ENCODE measurements around the gene OTOS. TPM values are rescaled to one million over a fixed set of nuclear protein-coding genes. Genes with fewer than 3 reads are reported as not detected.

OTOS gene
- total RNA-seq, 1 donor from 2014 or later = not detected

DNA sequence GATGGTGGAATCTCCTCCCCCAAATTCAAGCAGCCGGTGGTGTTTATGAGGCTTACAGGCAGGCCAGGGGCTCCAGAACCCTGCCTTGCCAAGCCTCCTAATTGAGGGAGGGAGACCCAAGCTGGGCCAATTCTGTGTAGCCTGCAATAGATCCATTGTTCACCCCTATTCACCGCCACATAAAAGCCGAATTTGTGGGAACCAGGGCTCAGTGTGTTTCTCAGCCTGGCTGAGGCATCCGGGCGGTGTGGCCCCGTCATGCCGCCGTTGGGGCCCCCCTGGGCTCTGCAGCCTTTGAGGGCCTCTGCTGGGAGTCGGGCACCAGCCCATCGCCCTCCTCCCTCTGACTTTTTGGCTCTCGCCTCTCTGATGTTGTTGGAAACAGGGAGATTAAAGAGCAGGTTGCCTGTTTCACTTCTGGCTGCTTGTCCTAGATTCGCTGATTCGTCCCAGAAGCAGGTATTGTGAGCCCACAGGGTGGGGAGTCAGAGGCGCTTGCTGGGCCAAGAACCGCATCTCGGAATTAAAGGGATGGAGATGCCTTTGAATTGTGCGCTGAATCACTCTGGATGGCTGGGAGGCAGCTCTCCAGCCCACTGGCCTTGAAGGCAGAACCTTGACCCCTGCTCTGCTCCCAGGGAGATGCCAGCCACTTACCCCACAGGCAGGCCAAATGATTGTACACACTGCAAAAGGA is 14.7 kb upstream of the OTOS start:
- Histone ChIP-seq H3K4me3 (ENCODE audit: low read depth, low read length) (no peak overlapping the region), H3K27me3 (ENCODE audit: control insufficient read depth, insufficient read depth, low read length) (peaks cover 5% of the 10 kb centered on the region), H3K36me3 (ENCODE audit: control insufficient read depth, insufficient read depth, low read length) (no peaks in the 10 kb centered on the region)
- no peak for DNase-seq (ENCODE audit: low read depth)
- TF ChIP-seq, protein P1, sequence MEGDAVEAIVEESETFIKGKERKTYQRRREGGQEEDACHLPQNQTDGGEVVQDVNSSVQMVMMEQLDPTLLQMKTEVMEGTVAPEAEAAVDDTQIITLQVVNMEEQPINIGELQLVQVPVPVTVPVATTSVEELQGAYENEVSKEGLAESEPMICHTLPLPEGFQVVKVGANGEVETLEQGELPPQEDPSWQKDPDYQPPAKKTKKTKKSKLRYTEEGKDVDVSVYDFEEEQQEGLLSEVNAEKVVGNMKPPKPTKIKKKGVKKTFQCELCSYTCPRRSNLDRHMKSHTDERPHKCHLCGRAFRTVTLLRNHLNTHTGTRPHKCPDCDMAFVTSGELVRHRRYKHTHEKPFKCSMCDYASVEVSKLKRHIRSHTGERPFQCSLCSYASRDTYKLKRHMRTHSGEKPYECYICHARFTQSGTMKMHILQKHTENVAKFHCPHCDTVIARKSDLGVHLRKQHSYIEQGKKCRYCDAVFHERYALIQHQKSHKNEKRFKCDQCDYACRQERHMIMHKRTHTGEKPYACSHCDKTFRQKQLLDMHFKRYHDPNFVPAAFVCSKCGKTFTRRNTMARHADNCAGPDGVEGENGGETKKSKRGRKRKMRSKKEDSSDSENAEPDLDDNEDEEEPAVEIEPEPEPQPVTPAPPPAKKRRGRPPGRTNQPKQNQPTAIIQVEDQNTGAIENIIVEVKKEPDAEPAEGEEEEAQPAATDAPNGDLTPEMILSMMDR (IDR thresholded peaks at IDR 0.05; ENCODE audit: insufficient read depth, low read length, poor library complexity, severe bottlenecking) = no peak

DNA sequence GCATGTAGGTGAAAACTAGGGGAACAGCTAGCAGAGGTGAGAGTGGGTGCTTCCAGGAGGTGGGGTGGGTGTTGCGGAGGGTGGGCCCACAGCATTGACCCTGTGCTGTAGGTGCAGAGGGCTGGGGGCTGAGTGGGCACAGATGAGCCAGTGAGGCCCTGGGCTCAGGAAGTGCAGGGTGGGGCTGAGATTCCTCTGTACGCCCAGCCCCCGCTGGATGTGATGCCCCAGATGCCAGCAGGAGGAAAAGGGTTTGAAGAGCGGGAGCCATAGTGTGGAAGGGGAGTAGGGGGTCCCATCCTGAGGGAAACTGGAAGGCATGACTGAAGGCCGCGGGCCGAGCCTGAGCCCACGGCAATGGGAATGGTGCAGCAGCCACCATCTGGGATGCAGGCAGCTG is 14.1 kb upstream of the OTOS start:
- peaks cover 5% of the 10 kb centered on the region for H3K27me3 ChIP-seq (ENCODE audit: control insufficient read depth, insufficient read depth, low read length)
- DNase-seq (ENCODE audit: low read depth) = no peak
- TF ChIP-seq, protein P1 (IDR thresholded peaks at IDR 0.05; ENCODE audit: insufficient read depth, low read length, poor library complexity, severe bottlenecking) = no peak
- H3K4me3 ChIP-seq (ENCODE audit: low read depth, low read length) = no peak overlapping the region
- no peaks in the 10 kb centered on the region for H3K36me3 ChIP-seq (ENCODE audit: control insufficient read depth, insufficient read depth, low read length)

DNA sequence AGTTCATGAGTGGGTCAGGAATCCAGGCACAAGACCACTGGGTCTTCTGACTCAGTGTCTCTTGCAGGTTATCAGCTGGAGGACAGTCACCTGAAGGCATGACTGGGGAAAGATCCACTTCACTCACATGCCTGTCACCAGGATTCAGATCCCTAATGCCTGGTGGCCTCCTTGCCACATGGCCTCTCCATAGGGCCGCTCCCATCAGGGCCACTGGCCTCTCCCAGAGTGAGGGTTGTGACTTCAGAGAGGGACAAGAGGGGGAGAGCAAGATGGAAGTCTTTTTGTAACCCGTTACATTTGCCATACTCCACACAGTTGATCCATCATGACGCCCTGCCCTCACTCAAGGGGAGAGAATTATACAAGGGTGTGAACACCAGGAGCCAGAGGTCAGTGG is 13.0 kb upstream of the OTOS start:
- TF ChIP-seq, protein P1 (IDR thresholded peaks at IDR 0.05; ENCODE audit: insufficient read depth, low read length, poor library complexity, severe bottlenecking) = no peak
- Histone ChIP-seq H3K4me3 (ENCODE audit: low read depth, low read length) (no peak overlapping the region), H3K27me3 (ENCODE audit: control insufficient read depth, insufficient read depth, low read length) (peaks cover 5% of the 10 kb centered on the region), H3K36me3 (ENCODE audit: control insufficient read depth, insufficient read depth, low read length) (no peaks in the 10 kb centered on the region)
- DNase-seq (ENCODE audit: low read depth) = no peak

DNA sequence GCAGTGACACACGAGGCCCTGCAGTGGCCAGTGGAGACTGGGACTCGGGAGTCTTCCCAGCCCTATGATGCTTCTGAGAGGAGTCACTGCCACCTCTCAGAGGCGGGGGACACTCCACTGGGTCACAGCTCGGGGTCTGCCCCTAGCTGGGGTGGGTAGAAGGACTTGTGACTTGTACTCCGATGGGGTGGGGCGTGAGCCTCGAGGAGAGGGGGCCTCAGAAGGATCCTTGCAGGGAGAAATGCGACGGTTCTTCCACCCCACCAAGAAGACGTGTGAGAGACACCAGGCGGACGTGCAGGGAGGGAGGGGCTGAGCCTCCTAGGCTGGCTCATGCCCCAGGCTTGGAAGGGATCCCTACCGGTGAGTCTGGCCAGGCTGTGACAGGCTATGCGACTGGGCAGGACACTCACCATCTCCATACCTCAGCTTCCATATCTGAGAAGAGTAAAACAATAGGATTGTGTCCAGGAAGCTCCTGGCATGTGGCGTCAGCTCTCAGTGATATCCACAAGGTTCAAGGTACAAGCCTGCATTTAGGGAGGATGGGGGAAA is 11.1 kb upstream of the OTOS start:
- TF ChIP-seq, protein P1 (IDR thresholded peaks at IDR 0.05; ENCODE audit: insufficient read depth, low read length, poor library complexity, severe bottlenecking) = no peak
- no peak overlapping the region for H3K4me3 ChIP-seq (ENCODE audit: low read depth, low read length)
- H3K27me3 ChIP-seq (ENCODE audit: control insufficient read depth, insufficient read depth, low read length) = peaks cover 5% of the 10 kb centered on the region
- no peak for DNase-seq (ENCODE audit: low read depth)
- no peaks in the 10 kb centered on the region for H3K36me3 ChIP-seq (ENCODE audit: control insufficient read depth, insufficient read depth, low read length)

DNA sequence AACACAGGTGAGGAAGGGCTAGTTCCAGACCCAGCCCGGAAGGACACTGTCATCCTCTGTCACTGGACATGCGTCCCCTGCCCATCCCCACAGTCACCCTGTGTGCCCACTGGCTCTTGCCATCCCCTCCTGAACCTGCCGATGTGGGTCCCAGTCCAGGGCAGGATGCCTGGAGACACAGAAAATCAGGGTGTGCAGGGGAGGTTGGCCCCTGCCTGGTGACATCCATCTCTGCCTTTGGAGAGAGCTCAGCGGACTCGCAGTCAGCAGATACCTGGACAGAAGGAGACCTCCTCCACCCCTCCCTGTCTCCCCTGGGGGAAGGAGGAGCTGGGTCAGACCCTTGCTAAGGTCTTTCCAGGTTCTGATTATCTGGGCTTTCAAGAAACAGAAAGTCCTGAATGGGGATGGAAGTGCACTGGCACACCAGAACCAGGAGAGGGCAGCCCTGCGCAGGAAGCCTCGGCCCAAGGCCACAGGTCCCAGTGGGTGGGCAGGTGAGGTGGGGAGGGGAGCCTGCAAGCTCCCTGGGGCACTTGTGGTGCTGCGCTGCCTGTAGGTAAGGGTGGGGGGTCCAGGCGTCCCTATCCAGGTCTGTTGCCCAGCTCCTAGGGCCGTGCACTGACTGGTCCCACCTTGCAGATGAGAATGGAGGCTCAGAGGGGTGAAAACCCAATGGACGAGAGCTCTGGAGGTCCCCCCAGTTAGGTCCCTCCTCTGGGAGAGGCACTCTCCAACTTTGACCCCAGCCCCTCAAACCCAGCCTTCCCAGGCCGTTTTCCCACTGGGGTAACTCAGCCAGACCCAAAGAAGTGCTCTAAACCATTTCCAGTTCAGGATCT is 9.7 kb upstream of the OTOS start:
- no peak for DNase-seq (ENCODE audit: low read depth)
- TF ChIP-seq, protein P1 (IDR thresholded peaks at IDR 0.05; ENCODE audit: insufficient read depth, low read length, poor library complexity, severe bottlenecking) = peak; percentile 91
- peaks cover 5% of the 10 kb centered on the region for H3K27me3 ChIP-seq (ENCODE audit: control insufficient read depth, insufficient read depth, low read length)
- H3K36me3 ChIP-seq (ENCODE audit: control insufficient read depth, insufficient read depth, low read length) = no peaks in the 10 kb centered on the region
- H3K4me3 ChIP-seq (ENCODE audit: low read depth, low read length) = no peak overlapping the region
